Measurements from ENCODE around the gene RFC2.
"Not testable (repeated sequence)": the region's sequence is repeated elsewhere in the genome, so short reads cannot be mapped to it uniquely, and the experiment has no call there.

RFC2 gene

GRCh38 chr7:74246497-74246896, 7.7 kb downstream of the RFC2 start:
- FAIRE-seq = no peak

GRCh38 chr7:74242122-74242443, 12.1 kb downstream of the RFC2 start:
- FAIRE-seq = no peak

- FAIRE-seq = no peak
These were observed 13.7 kb downstream of the RFC2 start for GRCh38 chr7:74240482-74240881.

- no peak for FAIRE-seq
These were observed 17.9 kb downstream of the RFC2 start for GRCh38 chr7:74236284-74236683.

- no peak for FAIRE-seq
These were observed 18.5 kb downstream of the RFC2 start for GRCh38 chr7:74235518-74236268.

GRCh38 chr7:74233655-74234285, 20.4 kb downstream of the RFC2 start:
- FAIRE-seq = no peak

- FAIRE-seq = no peak
These were observed 23.0 kb downstream of the RFC2 start for GRCh38 chr7:74231232-74231590.

- FAIRE-seq = no peak
These were observed 23.6 kb downstream of the RFC2 start for GRCh38 chr7:74230446-74231231.

GRCh38 chr7:74228951-74229900, 25.0 kb downstream of the RFC2 start:
- no peak for FAIRE-seq

GRCh38 chr7:74226633-74227032, 27.6 kb downstream of the RFC2 start:
- FAIRE-seq = no peak

- no peak for FAIRE-seq
These were observed 28.8 kb downstream of the RFC2 start for GRCh38 chr7:74225400-74225799.

- FAIRE-seq = not testable (repeated sequence)
These were observed 29.3 kb downstream of the RFC2 start for GRCh38 chr7:74224907-74225306.

GRCh38 chr7:74224511-74224832, 29.7 kb downstream of the RFC2 start:
- FAIRE-seq = no peak

GRCh38 chr7:74223711-74224510, 30.3 kb downstream of the RFC2 start:
- no peak for FAIRE-seq

- FAIRE-seq = no peak
These were observed 31.1 kb downstream of the RFC2 start for GRCh38 chr7:74222851-74223710.

GRCh38 chr7:74221713-74222112, 32.5 kb downstream of the RFC2 start:
- FAIRE-seq = no peak

GRCh38 chr7:74220229-74220628, 34.0 kb downstream of the RFC2 start:
- FAIRE-seq = no peak

GRCh38 chr7:74219416-74219815, 34.8 kb downstream of the RFC2 start:
- FAIRE-seq = no peak

GRCh38 chr7:74218343-74218698, 35.9 kb downstream of the RFC2 start:
- FAIRE-seq = no peak

GRCh38 chr7:74217455-74218342, 36.5 kb downstream of the RFC2 start:
- FAIRE-seq = no peak
